CD4-positive, alpha-beta T cell treated with Interleukin-10 for 1 hour (primary cell): ENCODE measurements around the gene MITF.

ENCODE experiments used
- DNase-seq: peaks from one replicate; pipeline ENCODE4 v3.0.0-alpha.2; 2020

Gene MITF

GRCh38 chr3:69925506-69925905 lies 186.2 kb downstream of the MITF start:
- DNase-seq = no peak

- DNase-seq = no peak
Measured at GRCh38 chr3:69926385-69926784, 187.1 kb downstream of the MITF start.

GRCh38 chr3:69927571-69927970 lies 188.3 kb downstream of the MITF start:
- DNase-seq = no peak

GRCh38 chr3:69929019-69929418 lies 189.8 kb downstream of the MITF start:
- no peak for DNase-seq

- DNase-seq = no peak
Measured at GRCh38 chr3:69930564-69930963, 191.3 kb downstream of the MITF start.

- no peak for DNase-seq
Measured at GRCh38 chr3:69932087-69932486, 192.8 kb downstream of the MITF start.

GRCh38 chr3:69932501-69932900 lies 193.2 kb downstream of the MITF start:
- DNase-seq = no peak

- DNase-seq = no peak
Measured at GRCh38 chr3:69934398-69934797, 195.1 kb downstream of the MITF start.

GRCh38 chr3:69936266-69936665 lies 197.0 kb downstream of the MITF start:
- no peak for DNase-seq

- DNase-seq = no peak
Measured at GRCh38 chr3:69938061-69938460, 198.8 kb downstream of the MITF start.

GRCh38 chr3:69938931-69939330 lies 199.7 kb downstream of the MITF start:
- DNase-seq = no peak

- DNase-seq = no peak
Measured at GRCh38 chr3:69941037-69941436, 201.8 kb downstream of the MITF start.

- DNase-seq = no peak
Measured at GRCh38 chr3:69941439-69942176, 202.3 kb downstream of the MITF start.

GRCh38 chr3:69944931-69945493 lies 205.7 kb downstream of the MITF start:
- no peak for DNase-seq

GRCh38 chr3:69948246-69948862 lies 209.1 kb downstream of the MITF start:
- DNase-seq = no peak

GRCh38 chr3:69951616-69952015 lies 212.4 kb downstream of the MITF start:
- no peak for DNase-seq

- no peak for DNase-seq
Measured at GRCh38 chr3:69959581-69959980, 220.3 kb downstream of the MITF start.

- DNase-seq = no peak
Measured at GRCh38 chr3:69961706-69962439, 222.6 kb downstream of the MITF start.

- no peak for DNase-seq
Measured at GRCh38 chr3:69963643-69964042, 224.4 kb downstream of the MITF start.

GRCh38 chr3:69967156-69967555 lies 227.9 kb downstream of the MITF start:
- DNase-seq = no peak

GRCh38 chr3:69970827-69971226 lies 231.6 kb downstream of the MITF start:
- DNase-seq = no peak

- no peak for DNase-seq
Measured at GRCh38 chr3:69972672-69973071, 233.4 kb downstream of the MITF start.

GRCh38 chr3:69976021-69976420 lies 236.8 kb downstream of the MITF start:
- no peak for DNase-seq
